Omental fat pad (tissue), 4 donors: ENCODE data around the gene PTN. TPM values are rescaled to one million over a fixed set of nuclear protein-coding genes. Genes with fewer than 3 reads are reported as not detected.

Experiments used
- ATAC-seq: fragments of 150-250 bp; one replicate; pipeline ENCODE4 v1.9.1; 2016; ENCODE audit warnings: mild to moderate bottlenecking, moderate library complexity; ENCODE audit not compliant: low FRiP score
- DNase-seq: peaks from one replicate; pipeline ENCODE4 v3.0.0-alpha.2; 2019; ENCODE audit warnings: low spot score
- CTCF ChIP-seq, 3 donors: fragments of 450-650 bp; IDR thresholded peaks; one replicate each; pipeline ENCODE4 v1.5.1; 2016 to 2017; ENCODE audit warnings: antibody characterized with exemption in 3 of 3, mild to moderate bottlenecking in 3 of 3, moderate library complexity in 2 of 3
- total RNA-seq, 4 donors: library from RNA; depleted of rRNA; stranded (reverse); fragments of >200 nt; gene quantifications; one replicate each; pipeline ENCODE4 v1.1.0, GENCODE V29; 2016

Gene PTN
- total RNA-seq, 4 donors from 2014 or later: 4.8 to 26.1 (median 11.2) TPM

GRCh38 chr7:137221467-137221866, 122.1 kb downstream of the PTN start:
- ATAC-seq: no peak
- no peak for TF ChIP-seq CTCF (IDR thresholded peaks at IDR 0.05)
- DNase-seq: no peak

- ATAC-seq (no peak), DNase-seq (no peak)
- no peak for TF ChIP-seq CTCF (IDR thresholded peaks at IDR 0.05)
Measured at GRCh38 chr7:137213744-137214143, 129.8 kb downstream of the PTN start.

DNA sequence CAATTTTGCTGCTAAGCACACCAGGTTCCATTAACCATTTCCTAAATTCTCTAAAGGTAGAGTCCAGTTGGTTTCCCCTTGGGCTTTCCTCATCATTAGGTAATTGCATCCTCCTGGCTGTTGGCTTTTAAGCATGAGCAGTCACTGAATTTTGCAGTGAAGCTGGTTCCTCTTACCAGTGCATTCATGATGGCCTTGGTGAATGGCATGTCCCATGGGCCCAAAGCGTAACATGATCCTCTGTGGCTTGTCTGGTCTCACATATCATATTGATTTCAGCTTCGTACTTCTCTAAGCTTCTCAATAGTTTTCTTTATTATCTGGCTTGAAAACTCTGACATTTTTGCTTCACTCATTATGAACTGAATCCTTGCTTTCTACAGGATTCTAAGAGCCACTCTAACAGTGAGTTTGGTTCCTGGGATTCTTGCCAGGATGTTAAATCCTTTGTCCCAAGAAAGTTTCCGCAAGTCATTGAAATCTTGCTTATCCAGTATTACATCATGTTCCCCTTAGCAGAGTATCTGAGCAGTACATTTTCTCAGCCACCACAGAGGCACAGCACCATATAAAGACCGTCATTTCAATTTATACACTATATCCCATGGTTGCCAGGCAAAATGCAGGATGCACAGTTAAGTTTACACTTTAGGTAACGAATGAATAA, 134.2 kb downstream of the PTN start:
- no peak for ATAC-seq
- DNase-seq: no peak
- TF ChIP-seq CTCF (IDR thresholded peaks at IDR 0.05): no peak

- ATAC-seq: no peak
- DNase-seq: no peak
Measured at GRCh38 chr7:137206770-137207169, 136.8 kb downstream of the PTN start.

DNA sequence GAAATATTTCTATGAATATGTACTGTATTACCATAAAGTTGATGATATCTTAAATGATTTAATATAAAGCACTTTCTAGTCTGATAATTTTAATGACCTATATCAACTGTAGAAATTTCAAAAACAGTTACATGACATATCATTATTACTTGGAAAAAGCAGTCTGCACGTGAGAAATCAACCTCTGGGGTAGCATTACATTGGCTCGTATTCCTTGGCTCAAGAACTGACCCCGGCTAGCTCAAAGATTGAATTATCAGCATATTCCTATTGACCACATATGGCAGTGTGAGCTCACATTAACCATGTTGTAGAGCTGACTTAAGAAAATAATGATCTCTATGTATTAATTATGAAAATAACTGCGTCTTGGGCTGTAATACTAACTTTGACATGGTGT, 139.3 kb downstream of the PTN start:
- no peak for TF ChIP-seq CTCF (IDR thresholded peaks at IDR 0.05)
- DNase-seq (no peak), ATAC-seq (no peak)

More at GRCh38 chr7:137206770-137207169, 136.8 kb downstream of the PTN start:
- no peak for TF ChIP-seq CTCF (IDR thresholded peaks at IDR 0.05)

- DNase-seq (no peak), ATAC-seq (no peak)
- no peak for TF ChIP-seq CTCF (IDR thresholded peaks at IDR 0.05)
Measured at GRCh38 chr7:137203351-137203750, 140.2 kb downstream of the PTN start.

GRCh38 chr7:137196648-137197047, 146.9 kb downstream of the PTN start:
- DNase-seq (no peak), ATAC-seq (no peak)
- no peak for TF ChIP-seq CTCF (IDR thresholded peaks at IDR 0.05)
